ENCODE measurements around the gene DNAH14.

DNA sequence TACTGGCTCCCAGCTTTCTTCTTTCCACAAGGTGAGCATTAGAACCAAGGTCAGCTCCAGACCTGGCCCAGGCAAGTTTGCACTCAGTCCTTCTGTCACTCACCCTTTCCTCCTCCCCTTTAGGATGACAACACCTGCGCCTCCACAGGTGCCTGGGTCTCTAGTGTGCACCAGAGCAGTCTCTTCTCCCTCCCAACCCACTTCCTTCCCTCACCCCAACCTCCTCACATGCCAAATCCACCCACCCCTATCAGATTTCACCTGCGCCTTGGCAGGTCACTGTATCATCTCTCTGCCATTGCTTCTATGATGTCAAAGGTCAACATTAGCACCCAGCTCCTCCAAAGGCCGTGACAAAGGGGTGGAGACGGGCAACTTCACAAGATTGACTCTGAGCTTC, 460.4 kb downstream of the DNAH14 start:
- TF ChIP-seq SP4 (IDR thresholded peaks at IDR 0.05; ENCODE audit: low read length) (no peak), CREB1 (IDR thresholded peaks at IDR 0.05) (no peak), TAF1 (IDR thresholded peaks at IDR 0.05; ENCODE audit: low read depth, low read length) (no peak), RFX5 (IDR thresholded peaks at IDR 0.05; ENCODE audit: borderline replicate concordance, low read depth, low read length) (no peak), RAD21 (IDR thresholded peaks at IDR 0.05 in 1 of 2, conservative IDR thresholded peaks at IDR 0.05 in 1 of 2; ENCODE audit: low read depth in 2 of 2, low read length in 2 of 2) (no peak), BCL11A (IDR thresholded peaks at IDR 0.05; ENCODE audit: low read depth in 2 of 2, low read length in 2 of 2) (no peak), SIN3A (conservative IDR thresholded peaks at IDR 0.05 in 1 of 2, IDR thresholded peaks at IDR 0.05 in 1 of 2; ENCODE audit: low read depth in 1 of 2, low read length in 2 of 2) (no peak), CBX5 (IDR thresholded peaks at IDR 0.05; ENCODE audit: low read depth, low read length) (no peak), PHF8 (conservative IDR thresholded peaks at IDR 0.05; ENCODE audit: low read depth, low read length) (no peak)
- TF ChIP-seq, protein P1, sequence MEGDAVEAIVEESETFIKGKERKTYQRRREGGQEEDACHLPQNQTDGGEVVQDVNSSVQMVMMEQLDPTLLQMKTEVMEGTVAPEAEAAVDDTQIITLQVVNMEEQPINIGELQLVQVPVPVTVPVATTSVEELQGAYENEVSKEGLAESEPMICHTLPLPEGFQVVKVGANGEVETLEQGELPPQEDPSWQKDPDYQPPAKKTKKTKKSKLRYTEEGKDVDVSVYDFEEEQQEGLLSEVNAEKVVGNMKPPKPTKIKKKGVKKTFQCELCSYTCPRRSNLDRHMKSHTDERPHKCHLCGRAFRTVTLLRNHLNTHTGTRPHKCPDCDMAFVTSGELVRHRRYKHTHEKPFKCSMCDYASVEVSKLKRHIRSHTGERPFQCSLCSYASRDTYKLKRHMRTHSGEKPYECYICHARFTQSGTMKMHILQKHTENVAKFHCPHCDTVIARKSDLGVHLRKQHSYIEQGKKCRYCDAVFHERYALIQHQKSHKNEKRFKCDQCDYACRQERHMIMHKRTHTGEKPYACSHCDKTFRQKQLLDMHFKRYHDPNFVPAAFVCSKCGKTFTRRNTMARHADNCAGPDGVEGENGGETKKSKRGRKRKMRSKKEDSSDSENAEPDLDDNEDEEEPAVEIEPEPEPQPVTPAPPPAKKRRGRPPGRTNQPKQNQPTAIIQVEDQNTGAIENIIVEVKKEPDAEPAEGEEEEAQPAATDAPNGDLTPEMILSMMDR (IDR thresholded peaks at IDR 0.05; ENCODE audit: control extremely low read depth in 1 of 3, insufficient read depth in 1 of 3, low read depth in 1 of 3, low read length in 3 of 3), result no peak
- TF ChIP-seq, protein P2, sequence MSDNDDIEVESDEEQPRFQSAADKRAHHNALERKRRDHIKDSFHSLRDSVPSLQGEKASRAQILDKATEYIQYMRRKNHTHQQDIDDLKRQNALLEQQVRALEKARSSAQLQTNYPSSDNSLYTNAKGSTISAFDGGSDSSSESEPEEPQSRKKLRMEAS (IDR thresholded peaks at IDR 0.05), result no peak

All from H1 (cell line).